DLD1 (cell line): ENCODE measurements around the gene TUBGCP6.

Experiments used
- in situ Hi-C: cut with HindIII; loops from 2 replicates; pipeline ENCODE4 v1.10.0; 2017; ENCODE audit warnings: low sequenced_read_pairs

Gene TUBGCP6

GRCh38 chr22:50184004-50184901 lies 60.6 kb downstream of the TUBGCP6 start:
- in situ Hi-C loops = no loop called here

GRCh38 chr22:50183141-50183971 lies 61.5 kb downstream of the TUBGCP6 start:
- in situ Hi-C loops = no loop called here

- in situ Hi-C loops = no loop called here
These were observed 62.4 kb downstream of the TUBGCP6 start for GRCh38 chr22:50182176-50183081.

DNA sequence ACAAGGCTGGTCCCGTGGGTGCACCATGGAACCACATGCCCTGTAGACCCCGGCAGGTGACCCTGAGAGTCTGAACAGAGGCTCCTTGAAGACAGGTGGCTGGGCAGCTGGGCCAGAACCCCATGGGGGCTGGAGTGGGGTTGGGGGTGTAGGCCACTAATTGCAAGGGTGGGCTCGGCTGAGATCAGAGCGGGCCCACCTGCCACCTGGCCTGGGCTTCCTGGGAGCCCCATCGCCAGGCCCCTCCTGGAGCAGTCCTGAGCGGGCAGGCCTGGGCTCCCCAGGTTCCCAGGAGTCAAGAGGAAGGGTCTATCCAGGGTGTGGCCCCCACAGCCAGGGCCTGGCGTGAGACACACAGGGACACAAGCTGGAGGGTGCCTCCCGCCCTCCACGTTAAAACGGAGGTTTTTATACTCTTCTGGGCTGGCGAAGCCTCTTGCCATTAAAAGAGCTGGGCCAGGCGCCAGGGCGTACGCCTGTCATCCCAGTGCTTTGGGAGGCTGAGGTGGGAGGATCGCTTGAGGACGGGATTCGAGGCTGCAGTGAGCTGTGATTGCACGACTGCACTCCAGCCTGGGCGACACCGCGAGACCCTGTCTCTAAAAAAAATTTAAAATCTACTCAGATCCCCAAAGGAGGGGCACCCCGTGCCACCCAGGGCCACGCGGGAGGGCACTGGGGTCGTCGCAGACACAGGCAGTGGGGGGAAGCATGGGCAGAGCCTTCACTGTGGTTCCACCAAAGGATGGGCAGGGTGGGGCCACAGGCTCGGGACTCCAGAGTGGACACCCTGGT lies 63.9 kb downstream of the TUBGCP6 start:
- in situ Hi-C loops = no loop called here

DNA sequence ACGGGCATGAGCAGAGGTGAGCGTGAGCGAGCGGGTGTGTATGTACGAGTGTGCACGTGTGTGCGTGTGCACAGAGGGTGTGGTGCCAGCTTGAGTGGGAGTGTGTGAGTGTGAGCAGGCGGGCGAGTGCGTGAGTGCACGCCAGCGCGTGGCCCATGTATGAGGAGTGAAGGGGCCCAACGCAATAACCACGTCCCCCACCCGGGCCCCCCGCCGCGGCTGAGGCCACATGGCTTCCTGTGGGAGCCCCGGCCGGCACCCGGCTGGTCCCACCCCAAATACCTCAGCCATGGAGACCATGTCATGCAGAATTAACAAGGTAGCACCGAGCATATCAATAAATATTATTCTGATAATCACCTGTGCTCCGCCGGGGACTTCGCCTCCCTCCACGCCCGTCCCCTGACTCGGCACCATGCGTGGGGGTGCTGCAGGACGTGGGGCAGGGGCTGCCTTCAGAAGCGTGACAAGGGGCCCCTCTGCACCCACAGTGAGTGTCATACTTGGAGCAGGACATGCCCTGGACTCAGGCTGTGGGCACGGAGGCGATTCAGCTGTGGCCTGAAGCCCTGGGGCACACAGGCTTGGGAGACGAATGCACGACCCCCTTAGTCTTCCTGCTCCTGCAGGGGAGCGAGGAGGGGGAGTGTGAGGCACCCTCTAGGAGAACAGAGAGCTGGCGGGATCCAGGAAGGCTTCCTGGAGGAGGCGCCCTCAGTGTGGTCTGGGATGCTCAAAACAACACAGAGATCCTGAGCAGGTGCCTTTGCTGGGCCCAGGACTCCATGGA lies 64.7 kb downstream of the TUBGCP6 start:
- in situ Hi-C loops = no loop called here

GRCh38 chr22:50178871-50179869 lies 65.7 kb downstream of the TUBGCP6 start:
- in situ Hi-C loops = no loop called here

- in situ Hi-C loops = no loop called here
These were observed 66.4 kb downstream of the TUBGCP6 start for GRCh38 chr22:50178471-50178864.

- in situ Hi-C loops = no loop called here
These were observed 67.0 kb downstream of the TUBGCP6 start for GRCh38 chr22:50177537-50178470.

GRCh38 chr22:50176850-50177536 lies 67.8 kb downstream of the TUBGCP6 start:
- in situ Hi-C loops = no loop called here

GRCh38 chr22:50175921-50176849 lies 68.6 kb downstream of the TUBGCP6 start:
- in situ Hi-C loops = no loop called here

GRCh38 chr22:50175191-50175461 lies 69.7 kb downstream of the TUBGCP6 start:
- in situ Hi-C loops = no loop called here

DNA sequence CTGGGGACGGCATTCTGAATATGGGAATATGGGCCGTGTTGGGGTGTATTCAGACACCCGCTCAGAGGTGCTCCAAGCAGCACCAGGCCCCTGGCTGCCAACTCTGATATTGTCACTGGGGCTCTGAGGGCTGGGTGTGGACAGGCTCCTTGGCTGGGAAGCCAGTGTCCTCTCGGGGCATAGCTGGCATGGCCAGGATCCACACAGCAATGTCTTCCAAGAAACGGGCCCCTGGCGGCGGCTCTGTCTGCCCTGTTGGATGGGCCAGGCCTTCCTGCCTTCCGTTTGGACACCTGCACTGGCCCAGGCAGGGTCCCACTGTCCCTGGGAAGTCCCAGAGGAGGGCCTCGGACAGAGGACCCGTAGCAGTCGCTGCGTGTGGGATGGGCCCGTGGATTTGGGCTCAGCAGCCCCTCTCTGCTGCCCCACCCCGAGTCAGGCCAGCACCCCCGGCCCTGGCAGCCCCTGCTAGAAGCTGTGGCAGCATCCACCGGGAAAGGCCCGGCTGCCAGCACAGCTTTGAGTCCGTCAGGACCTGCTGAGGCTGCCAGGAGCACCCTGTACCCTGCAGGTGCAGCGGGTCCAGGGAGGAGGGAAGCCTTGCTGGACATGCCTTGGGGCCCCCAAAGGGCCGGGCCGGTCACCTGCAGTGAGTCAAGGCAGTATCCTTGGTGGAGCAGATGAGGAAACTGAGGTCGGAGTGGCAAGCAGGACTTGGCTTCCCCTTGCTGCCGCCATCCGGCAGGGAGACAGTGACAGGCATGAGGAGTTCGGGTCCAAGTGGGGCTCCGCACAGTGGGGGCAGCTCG lies 70.2 kb downstream of the TUBGCP6 start:
- in situ Hi-C loops = no loop called here

DNA sequence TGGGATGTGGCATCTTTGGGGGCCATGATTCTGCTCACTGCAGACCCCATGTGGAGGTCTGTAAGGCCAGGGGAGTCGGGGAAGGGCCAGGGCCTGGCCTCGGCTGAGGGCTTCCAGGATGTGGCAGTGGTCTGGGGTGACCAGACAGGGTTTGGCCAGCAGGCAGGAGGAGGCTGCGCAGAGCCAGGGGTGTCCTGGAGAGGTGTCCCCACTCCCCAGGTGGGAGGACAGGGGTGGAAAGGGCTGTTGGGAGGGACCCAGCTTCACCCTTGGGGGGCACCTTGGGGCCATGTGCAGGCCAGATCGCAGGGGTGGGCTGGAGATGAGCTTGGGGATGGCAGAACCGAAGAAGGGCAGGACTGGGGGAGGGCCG lies 70.9 kb downstream of the TUBGCP6 start:
- in situ Hi-C loops = no loop called here

DNA sequence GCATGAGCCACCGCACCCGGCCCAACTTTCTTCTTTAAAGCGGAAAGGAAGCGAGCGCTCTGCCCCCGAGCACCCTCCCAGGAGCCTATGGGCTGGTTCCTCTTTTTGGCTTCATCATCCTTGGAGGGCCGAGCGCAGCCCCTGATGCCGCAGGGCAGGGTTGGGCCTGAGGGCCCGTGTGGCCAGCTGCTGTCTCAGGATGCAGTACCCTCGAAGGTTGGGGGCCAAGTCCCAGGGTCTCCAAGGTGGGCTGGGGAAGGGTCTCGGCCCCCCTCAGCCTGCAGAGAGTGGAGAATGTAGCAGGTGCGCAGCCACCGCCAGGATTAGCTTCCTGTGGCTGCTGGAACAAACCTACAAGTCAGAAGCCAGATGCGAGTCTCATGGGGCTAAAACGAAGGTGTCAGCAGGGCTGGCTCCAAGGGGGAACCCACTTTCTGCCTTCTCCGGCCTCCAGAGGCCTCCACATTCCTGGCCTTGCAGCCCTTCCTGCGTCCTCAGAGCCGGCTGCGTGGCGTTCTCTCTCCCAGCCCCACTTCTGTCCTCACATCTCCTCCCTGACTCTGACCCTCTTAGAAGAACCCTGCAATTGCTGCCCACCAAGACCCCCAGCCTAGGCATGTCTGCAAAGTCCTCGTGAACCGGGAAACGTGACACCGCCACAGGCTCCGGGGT lies 71.4 kb downstream of the TUBGCP6 start:
- in situ Hi-C loops = no loop called here
